AG08395 (cell line): ENCODE measurements around the gene TBC1D8.

Experiments used
- DNase-seq: peaks from one replicate; pipeline ENCODE4 v3.0.0; 2012; ENCODE audit warnings: mixed read lengths, low spot score

TBC1D8 gene

DNA sequence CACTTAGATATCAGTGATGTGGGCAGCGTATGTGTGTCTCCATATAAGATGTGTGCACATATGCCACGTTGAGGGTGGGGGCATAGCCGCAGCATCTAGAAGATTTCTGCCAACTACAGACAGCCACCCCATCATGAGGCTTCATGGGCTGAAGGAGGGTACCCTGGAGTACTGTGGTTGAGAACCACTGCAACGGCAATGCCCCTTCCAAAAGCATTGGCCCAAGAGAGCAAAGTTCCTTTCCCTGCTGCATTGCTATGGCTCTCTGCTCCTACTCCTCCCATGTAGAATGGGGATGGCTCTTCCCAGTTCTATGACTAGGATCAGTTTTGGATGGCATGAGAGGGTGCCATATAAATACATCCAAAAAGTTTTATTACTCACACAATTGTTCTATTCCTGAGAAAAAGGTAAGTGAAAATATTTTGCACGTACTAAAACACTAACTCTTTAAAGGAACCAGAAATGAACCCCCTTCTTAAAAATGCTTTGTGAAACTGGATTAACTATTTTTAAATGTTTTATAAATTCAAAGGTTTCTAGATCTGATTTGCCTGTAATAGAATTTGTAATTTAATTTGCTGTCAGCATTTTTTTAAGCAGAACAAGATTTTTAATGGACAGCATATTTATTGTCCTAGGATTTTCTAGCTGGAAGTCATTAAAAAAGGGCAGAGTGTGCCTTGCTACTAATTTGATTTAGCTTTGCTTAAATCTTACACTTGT is 153.5 kb downstream of the TBC1D8 start:
- DNase-seq, result no peak

DNA sequence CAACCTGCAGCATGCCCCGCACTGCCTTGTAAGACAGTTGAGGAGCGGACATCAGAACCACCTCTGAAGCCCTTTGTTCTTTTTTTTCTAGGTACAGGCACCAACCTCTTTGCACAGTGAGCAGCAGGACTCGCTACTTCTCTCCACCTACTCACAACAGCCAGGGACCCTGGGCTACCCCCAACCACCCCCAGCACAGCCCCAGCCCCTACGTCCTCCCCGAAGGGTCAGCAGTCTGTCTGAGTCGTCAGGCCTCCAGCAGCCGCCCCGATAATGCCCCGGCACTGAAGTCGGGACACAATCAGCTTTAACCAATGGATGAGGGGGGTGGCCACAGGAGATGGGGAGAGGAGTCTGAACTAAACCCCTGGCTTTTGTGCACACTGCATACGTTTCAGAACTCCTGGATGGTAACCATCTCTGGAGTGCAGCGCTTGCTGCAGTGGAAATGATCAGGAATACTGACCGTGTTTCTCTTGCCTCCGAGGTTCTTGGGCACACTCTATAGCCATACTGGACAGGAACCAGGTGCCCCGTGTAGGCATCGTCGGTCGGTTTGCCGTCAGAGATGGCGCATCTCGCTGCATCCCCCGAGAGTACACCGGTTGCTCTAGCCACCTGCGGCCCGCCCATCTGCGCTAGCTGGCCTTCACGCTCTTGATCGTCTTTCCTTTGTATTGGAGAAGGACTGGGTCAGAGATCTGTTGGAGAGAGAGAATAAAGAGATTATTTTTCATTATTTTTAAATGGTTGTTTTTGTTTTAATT is 155.7 kb downstream of the TBC1D8 start:
- DNase-seq, result no peak

DNA sequence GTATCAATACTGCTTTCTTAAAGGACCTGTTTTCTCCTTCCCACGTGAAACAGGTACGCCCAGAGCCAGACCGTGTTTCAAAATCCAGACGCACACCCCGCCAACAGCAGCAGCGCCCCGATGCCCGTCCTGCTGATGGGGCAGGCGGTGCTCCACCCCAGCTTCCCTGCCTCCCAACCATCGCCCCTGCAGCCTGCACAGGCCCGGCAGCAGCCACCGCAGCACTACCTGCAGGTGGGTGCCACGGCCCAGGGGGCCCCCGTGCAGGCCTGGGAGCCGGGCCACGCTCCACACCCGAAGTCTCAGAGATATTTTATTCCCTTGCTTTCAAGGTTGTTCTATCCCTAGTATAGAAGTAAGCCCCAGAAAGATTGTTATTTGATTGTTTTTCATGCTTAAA is 157.9 kb downstream of the TBC1D8 start:
- DNase-seq, result no peak

DNA sequence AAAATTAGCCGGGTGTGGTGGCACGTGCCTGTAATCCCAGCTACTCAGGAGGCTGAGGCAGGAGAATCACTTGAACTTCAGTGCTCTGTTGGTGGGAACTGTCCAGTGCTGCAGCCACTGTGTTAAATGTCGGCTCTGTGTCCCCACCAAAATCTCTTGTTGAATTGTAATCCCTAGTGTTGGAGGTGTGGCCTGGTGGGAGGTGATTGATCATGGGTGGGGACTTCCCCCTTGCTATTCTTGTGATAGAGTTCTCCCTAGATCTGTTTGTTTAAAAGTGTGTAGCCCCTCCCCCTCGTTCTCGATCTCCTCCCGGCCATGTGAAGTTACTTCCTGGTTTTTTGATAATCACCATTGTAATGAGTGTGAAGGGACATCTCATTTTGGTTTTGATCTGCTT is 158.9 kb downstream of the TBC1D8 start:
- no peak for DNase-seq

DNA sequence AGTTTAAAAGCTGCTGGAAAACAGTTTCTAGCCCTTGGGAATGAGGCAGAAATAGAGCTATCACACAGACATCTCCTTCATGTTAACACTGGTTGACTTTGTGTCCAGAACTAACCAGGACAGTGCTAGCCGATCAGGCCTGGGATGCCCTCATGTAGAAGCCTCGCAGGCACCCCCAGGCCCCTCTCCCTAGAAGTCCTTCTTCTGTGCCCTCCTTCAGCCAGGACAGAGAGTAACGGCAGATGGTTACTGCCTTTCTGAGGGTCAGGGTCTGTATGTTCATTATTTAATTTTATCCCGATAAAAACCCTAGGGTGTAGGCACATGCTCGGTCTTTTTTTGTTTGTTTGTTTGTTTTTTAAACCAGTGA is 159.8 kb downstream of the TBC1D8 start:
- DNase-seq, result no peak

DNA sequence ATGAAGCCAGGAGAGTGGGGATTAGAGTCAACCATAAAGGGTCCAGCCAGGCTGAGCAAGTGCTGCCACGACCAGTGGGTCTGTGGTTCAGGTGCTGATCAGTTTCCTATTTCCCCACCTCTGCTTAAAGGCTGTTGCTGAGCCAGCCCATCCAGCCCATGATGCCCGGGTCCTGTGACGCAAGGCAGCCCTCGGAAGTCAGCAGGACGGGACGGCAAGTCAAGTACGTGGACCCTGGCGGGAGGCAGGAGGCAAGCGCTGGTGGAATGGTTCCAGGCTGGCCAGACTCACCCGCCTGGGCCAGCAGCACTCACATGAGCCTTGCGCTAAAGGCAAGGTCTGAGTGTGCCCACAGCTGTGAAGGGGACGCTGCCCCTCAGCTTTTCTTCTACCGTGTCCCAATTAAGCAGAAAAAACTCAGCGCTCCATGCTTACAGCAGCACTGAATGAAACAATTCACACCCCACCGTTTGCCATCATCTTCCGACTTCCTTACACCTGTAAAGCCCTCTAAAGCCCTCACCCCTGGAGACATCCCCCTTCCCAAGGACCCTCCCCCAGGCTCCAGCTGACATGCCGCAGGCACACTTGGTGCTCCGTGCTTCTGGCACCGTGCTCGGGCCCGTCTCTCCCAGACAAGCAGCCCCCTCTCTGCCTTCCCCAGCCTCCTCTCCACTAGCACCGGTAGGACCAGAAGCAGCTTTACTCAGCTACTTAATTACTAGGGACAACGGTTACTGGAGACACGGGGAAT is 160.4 kb downstream of the TBC1D8 start:
- DNase-seq, result no peak

DNA sequence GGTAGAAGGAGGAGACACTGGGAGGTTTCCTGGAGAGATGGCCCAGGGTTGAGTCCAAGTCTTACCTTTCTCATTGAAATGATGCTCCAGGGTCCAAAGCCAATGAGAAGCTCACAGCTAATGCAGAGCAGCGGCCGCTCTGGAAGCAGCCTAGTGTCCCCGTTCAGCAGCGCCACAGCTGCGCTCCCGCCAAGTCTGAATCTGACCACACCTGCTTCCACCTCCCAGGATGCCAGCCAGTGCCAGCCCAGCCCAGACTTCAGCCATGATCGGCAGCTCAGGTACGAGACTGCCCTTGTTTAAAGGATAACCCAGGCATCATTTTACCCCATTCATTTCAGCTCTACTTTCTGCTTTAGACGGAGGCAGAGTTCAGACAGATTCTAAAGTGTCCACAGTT is 161.0 kb downstream of the TBC1D8 start:
- no peak for DNase-seq

DNA sequence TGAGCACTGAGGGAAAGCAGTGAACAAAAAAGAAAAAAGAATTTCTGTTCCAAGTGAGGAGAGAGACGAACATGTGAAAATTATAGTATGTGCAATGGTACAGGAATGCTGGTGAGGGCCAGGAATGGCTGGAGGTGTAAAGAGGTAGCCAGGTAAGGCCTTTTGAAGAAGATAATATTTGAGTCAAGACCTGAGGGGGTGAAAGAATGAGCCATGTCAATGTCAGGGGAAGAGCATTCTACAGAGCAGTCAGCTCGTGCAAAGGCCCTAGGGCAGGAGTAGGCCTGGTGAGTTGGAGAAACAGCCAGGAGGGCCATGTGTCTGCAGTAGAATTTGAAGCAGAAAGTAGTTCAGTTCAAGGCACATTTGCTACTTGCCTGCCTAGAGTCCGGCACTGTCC is 161.5 kb downstream of the TBC1D8 start:
- DNase-seq, result no peak

DNA sequence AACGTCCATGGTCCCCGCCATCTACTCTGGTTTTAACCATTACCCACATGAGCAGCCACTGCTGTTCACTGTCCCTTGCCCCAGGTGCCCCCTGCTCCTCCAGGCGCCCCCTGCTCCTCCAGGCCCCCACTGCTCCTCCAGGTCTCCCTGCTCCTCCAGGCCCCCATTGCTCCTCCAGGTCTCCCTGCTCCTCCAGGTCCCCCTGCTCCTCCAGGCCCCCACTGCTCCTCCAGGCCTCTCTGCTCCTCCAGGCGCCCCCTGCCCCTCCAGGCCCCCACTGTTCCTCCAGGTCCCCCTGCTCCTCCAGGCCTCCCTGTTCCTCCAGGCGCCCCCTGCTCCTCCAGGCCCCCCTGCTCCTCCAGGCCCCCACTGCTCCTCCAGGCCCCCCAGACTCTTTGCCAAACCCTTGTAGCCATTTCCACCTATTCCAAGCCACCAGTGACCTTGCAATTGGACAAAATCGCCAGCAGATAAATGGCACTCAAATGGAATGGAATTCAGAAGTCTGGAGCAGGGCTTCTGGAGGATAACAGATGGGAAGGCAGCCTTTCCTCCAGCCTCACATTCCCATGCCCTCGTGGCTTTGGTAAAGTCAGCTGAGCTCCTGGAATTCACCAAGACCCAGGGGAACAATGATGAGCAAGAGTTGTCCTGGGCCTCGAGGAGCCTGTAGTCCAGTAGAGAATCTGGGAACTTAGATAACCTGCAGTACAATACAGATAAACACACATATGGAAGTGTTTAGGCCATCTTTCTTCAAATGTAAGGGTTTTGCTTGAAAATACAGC is 162.4 kb downstream of the TBC1D8 start:
- peak; percentile 76 for DNase-seq

DNA sequence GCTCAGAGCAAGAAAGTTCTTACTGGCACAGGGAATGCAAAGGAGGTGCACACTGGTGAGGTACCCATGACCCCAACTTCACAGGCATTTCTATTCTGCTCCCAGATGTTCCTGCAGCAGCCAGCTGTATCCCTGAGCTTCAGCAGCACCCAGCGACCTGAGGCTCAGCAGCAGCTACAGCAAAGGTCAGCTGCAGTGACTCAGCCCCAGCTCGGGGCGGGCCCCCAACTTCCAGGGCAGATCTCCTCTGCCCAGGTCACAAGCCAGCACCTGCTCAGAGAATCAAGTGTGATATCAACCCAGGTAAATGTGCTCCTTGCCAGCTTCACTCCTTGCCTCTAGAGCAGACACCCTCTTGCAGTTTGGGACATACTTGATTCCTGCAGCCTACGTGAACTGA is 163.2 kb downstream of the TBC1D8 start:
- no peak for DNase-seq

DNA sequence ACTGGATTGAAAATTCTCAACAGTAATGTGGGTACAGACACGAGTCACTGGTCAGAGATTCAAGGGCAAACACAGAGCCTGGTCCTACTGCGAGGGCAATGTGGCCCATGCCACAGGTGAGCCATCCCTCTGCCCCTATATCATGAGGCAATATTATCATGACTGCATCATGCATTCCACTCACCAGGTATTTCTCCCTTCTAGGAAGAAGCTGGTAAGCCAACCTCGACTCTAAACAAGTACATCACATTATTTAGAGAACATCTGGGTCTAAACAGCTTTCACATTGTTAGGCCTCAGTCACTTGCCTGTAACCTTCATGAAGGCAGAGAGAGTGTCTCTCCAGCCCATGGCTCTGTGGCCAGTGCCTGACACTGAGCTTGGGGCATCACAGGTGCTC is 163.6 kb downstream of the TBC1D8 start:
- no peak for DNase-seq

DNA sequence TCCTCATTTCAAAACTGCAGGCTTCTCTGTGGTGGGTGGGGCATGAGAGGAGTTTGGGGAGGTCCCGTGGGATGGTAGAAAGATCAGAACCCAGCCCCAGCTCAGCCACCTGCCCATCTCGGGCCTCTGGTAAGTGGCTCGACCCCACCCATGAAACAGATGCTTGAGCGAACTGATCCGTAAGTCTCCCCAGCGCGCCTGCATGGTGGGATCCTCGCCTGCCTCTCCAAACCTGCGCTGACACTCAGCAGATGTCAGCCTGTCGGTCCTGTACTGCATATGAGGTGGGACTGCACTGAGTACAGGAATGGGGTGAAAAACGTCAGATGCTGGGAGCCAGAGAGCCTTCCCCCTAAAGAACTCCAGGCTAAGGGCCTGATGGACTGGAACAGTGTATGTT is 165.0 kb downstream of the TBC1D8 start:
- no peak for DNase-seq

DNA sequence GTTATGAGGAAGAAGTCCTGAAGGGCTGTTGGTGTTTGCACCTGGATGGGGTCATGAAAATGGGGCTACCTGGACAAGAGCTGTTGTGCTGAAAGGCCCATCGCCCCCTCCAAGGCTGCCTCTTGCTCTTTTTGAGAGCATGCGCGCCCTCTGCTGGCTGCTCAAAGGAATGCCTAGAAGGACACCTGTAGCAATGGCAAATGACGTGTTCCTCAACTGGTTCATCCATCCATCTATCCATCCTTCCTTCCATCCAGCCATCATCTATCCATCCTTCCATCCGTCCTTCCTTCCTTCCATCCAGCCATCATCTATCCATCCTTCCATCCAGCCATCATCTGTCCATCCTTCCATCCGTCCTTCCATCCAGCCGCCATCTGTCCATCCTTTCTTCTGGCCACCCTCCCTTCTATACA is 166.3 kb downstream of the TBC1D8 start:
- DNase-seq, result peak; percentile 73

DNA sequence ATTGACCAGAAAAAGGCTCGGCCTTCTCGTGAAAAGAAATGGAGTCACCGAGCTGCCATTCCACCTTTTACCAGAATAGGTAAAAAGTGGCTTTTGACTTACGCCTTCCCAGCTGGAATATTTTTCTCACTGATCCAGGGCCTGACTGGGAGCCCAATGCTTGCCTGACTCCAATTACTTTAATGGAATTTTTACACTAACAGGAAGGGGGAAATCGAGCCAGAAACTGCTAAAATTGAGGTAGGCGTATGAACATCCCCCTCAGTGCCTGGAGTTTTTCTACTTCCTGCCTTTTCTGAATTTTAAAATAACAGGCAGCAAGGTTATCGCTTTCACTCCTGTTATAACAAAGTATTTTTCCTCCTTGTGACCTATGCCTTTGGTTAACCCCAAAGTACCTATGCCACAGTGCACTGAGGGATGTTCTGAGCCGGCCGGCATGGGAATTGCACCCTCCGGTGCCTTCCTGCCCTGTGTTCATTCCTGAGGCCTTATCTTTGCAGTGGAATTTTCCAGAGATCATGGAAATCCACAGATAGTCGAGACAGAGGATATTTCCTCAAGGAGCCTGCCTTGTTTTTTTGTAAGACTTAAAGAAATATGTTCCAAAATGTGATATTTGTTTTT is 167.4 kb downstream of the TBC1D8 start:
- DNase-seq, result no peak

DNA sequence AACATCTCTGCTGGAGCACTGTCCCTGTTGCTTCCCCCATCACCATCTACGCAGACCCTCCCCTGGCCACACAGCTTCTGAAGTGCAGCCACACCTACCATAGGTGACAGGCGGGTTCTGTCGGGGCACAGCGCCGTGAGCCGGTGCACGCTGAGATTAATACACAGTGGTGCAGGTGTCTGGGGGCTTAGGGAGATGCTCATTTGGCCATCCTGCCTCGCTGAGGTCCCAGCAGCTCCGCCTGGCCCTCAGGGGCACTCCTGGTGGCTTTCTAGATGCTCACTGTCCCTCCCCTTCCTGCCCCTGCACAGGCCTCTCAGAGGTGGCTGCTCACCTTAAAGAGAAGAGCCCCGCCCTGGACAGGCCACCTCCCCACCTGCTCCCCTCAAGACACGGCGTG is 168.0 kb downstream of the TBC1D8 start:
- DNase-seq, result no peak

DNA sequence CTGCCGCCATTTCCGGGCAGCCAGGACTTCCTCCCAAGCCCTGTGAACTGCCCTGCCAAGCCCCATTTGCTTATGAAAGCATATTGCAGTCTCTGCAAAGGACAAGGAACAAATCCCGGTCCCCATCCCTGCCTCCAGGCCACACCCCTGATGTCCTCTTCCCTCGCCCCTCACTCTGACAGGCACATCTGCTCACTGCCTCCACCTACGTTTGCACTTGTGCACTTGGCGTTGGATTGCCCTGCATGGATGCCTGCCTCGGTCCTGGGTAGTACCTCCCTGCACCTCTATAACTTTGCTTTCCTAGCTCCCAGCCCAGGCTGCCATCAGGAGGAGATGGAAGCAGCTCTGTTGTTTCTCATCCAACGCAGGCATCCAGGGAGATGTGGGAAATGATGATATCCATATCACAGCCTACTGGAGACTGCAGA is 168.7 kb downstream of the TBC1D8 start:
- no peak for DNase-seq

DNA sequence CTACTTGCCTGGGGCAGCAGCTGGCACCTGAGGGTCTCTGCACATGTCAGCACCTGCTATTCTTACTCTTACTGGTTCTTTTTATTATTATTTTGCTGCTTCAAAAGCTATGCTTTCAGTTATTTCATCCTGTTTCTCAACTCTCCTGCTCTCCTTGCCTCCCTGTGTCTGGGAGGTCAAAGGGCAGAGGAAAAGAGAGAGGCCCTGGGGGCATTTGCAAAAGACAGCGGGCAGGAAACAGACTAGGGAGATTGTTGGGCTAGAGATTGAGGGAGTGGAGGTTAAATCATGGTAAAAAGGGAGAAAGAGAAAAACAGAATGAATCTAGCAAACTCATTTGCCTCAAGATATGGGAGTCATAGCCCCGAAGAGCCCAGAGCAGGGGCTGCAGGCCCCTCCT is 170.2 kb downstream of the TBC1D8 start:
- DNase-seq, result no peak

DNA sequence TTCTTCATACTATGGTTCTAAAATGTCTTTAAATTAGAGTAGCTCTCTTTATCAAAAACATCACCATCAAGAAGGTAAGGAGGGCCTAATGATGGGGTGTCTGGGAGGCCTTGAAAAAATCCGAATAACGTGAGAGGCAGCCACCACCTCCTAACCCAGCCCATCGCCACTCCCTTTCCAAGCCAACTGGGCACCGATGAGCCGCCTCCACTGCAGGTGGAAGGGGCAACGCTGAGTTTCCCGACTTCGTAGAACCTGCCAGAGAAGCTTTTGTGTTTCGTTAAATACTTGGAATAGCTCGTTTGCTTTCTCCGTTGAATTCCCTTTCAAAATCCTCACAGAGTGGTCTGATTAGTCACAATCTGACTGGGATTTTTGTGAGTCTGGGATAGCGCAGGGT is 171.1 kb downstream of the TBC1D8 start:
- DNase-seq, result no peak

DNA sequence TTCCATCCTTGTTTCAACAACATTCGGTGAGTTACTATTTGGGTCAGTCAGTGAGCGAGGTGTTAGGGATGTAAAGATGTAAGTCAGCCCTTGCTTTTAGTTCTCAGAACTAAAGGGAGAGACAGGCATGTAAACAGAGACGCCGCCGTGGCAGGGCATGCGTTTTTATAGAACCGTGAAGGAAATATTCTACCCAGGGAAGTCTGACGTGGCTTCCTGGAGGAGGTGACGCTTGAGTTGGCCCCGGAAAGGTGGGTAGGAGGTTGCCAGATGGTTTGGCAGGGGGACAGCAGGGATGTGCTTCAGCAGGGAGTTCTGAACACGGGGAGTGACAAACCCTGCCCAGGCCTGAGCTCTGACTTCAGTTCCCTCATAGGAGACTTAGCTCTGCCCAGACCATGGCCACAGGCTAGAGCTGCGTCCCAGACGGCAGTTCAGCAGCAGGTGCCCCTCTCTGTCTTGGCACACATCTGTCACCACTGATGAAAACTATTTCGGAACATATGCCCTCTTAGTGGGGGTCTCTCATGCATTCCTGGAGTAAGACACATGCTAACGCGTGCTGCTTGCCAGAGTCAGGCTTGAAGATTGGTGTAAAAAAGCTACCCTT is 172.5 kb downstream of the TBC1D8 start:
- DNase-seq, result no peak

DNA sequence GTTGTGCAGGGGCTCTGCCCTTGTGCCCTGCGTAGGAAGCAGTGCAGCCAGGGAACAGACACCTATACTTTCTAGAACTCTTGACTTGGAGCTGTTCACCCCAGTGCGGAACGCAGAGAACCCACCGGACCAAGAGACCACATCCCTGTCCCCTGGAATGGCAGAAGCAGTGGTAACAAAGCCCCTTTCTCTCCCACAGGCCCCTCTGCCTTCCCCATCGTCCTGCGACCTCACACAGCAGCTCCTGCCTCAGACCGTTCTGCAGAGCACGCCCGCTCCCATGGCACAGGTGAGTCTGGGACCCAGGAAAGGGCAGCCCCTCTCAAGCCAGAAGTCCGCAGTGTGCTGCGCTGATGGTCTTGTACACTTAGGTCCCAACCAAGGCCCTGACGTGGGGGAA is 173.7 kb downstream of the TBC1D8 start:
- no peak for DNase-seq

DNA sequence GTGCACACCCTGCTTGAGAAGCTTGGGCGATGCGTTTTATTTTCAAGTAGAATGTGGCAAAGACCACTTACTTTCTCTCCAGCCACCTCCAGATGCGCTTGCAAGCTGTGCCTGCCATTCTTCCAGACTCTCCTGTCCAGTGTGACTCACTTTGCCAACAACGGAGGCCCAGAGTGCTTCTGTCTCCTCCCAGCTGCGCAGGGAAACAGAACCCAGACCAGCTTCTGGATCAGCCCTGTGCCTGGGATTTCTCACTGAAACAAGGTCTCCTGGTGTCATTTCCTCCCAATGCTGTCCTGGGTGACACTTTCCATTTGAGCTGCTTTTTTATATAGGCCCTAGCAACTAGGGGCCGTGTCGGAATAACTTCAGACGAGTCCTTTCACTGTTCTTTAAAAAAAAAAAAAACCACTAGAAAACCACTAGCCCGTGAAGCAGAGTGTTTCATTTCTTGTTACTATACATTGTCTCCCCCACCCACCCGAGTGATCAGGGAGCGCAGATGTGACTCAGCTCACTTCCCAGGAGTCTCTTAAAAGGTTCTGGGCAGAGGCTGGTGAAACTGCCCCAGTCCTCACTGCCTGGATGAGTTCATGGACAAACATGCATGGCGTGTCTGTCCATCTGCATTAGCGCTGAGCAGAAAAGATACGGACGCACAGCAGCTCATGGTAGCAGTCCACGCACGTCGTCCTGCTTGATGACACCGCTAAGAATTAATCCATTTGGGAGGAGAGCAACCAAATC is 174.4 kb downstream of the TBC1D8 start:
- DNase-seq, result no peak
